HepG2 (cell line): Measurements from ENCODE around the gene ABAT. TPM values are rescaled to one million over a fixed set of nuclear protein-coding genes. Genes with fewer than 3 reads are reported as not detected.

Experiments
- BRCA1 ChIP-seq: sonication (generic); formaldehyde crosslinking; IDR thresholded peaks from 2 replicates; pipeline ENCODE4 v1.4.0; 2020; ENCODE audit warnings: missing genetic modification reagents
- FOXA1 ChIP-seq, 2 experiments: fragments of 450-650 bp in 1 of 2; sonication (generic) in 1 of 2; formaldehyde crosslinking in 1 of 2; IDR thresholded peaks; 2 replicates each; pipeline versions ENCODE4 v1.4.0 to v1.6.1; 2016 to 2020; ENCODE audit warnings: missing genetic modification reagents in 1 of 2
- GZF1 ChIP-seq: sonication (generic); formaldehyde crosslinking; IDR thresholded peaks from 2 replicates; pipeline ENCODE4 v1.5.1; 2020; ENCODE audit warnings: mild to moderate bottlenecking, missing genetic modification reagents
- MED13 ChIP-seq: sonication (generic); formaldehyde crosslinking; IDR thresholded peaks from 2 replicates; pipeline ENCODE4 v1.5.0; 2020; ENCODE audit warnings: missing genetic modification reagents
- MYC ChIP-seq: sonication (generic); formaldehyde crosslinking; IDR thresholded peaks from 2 replicates; pipeline ENCODE4 v1.9.0; 2021; ENCODE audit warnings: missing genetic modification reagents, borderline replicate concordance
- SALL1 ChIP-seq: sonication (generic); formaldehyde crosslinking; IDR thresholded peaks from 2 replicates; pipeline ENCODE4 v1.8.0; 2022; ENCODE audit warnings: mild to moderate bottlenecking, missing genetic modification reagents
- TBX3 ChIP-seq: fragments of 450-650 bp; IDR thresholded peaks from 2 replicates; pipeline ENCODE4 v1.6.1; 2017; ENCODE audit warnings: antibody characterized with exemption, mild to moderate bottlenecking, inconsistent platforms, borderline replicate concordance
- TEAD2 ChIP-seq: sonication (generic); formaldehyde crosslinking; IDR thresholded peaks from 2 replicates; pipeline ENCODE4 v1.9.0; 2021; ENCODE audit warnings: missing genetic modification reagents
- ZIK1 ChIP-seq: sonication (generic); formaldehyde crosslinking; IDR thresholded peaks from 2 replicates; pipeline ENCODE4 v1.5.0; 2020; ENCODE audit warnings: mild to moderate bottlenecking, low read depth, missing genetic modification reagents, borderline replicate concordance
- ZNF143 ChIP-seq: sonication (generic); formaldehyde crosslinking; IDR thresholded peaks from 2 replicates; pipeline ENCODE4 v1.4.0; 2020; ENCODE audit warnings: missing genetic modification reagents
- ZNF446 ChIP-seq: sonication (generic); formaldehyde crosslinking; IDR thresholded peaks from 2 replicates; pipeline ENCODE4 v1.5.0; 2020; ENCODE audit warnings: mild to moderate bottlenecking, missing genetic modification reagents
- ZNF513 ChIP-seq: sonication (generic); formaldehyde crosslinking; conservative IDR thresholded peaks from 2 replicates; pipeline ENCODE4 v1.5.0; 2020; ENCODE audit warnings: missing genetic modification reagents
- ZNF768 ChIP-seq: sonication (generic); formaldehyde crosslinking; IDR thresholded peaks from 2 replicates; pipeline ENCODE4 v1.4.0; 2020; ENCODE audit warnings: missing genetic modification reagents
- ZSCAN12 ChIP-seq: sonication (generic); formaldehyde crosslinking; IDR thresholded peaks from 2 replicates; pipeline ENCODE4 v1.9.0; 2021; ENCODE audit warnings: mild to moderate bottlenecking, missing genetic modification reagents
- polyA plus RNA-seq, 8 experiments: library from polyadenylated mRNA; depleted of rRNA in 3 of 8; stranded (reverse) in 7 of 8; unstranded in 1 of 8; fragments of >200 nt; fragmentation: Illumina TruSeq in 4 of 8; extraction: Trizol in 4 of 8; gene quantifications; 2 replicates each; pipeline versions ENCODE4 v1.2.1 to v1.2.3, GENCODE V29; 2011 to 2016; ENCODE audit warnings: low read depth in 4 of 8, missing spikeins in 1 of 8, mixed read lengths in 1 of 8; ENCODE audit not compliant: insufficient read depth in 1 of 8
- total RNA-seq, 5 experiments: library from RNA; depleted of rRNA; stranded (reverse); fragments of >200 nt; fragmentation: Illumina TruSeq; extraction: Trizol; gene quantifications; 2 replicates each; pipeline ENCODE4 v1.2.3, GENCODE V29; 2016; ENCODE audit warnings: low read depth in 1 of 5
- TF ChIP-seq, protein P1 (sequence below): sonication (generic); formaldehyde crosslinking; IDR thresholded peaks from 2 replicates; pipeline ENCODE4 v1.5.0; 2020; ENCODE audit warnings: mild to moderate bottlenecking, missing genetic modification reagents, borderline replicate concordance
- TF ChIP-seq, protein P2 (sequence below): sonication (generic); formaldehyde crosslinking; IDR thresholded peaks from 2 replicates; pipeline ENCODE4 v1.5.0; 2020; ENCODE audit warnings: mild to moderate bottlenecking, missing genetic modification reagents, moderate library complexity
- TF ChIP-seq, protein P3 (sequence below): sonication (generic); formaldehyde crosslinking; IDR thresholded peaks from 2 replicates; pipeline ENCODE4 v1.8.0; 2022; ENCODE audit warnings: mild to moderate bottlenecking, missing genetic modification reagents, moderate library complexity

ABAT gene
- total and polyA plus RNA-seq, 2 of the 13 experiments (the other 11 are each of a cell fraction or from before 2014, with no cell fraction given) = 47.6 to 97.3 TPM

DNA sequence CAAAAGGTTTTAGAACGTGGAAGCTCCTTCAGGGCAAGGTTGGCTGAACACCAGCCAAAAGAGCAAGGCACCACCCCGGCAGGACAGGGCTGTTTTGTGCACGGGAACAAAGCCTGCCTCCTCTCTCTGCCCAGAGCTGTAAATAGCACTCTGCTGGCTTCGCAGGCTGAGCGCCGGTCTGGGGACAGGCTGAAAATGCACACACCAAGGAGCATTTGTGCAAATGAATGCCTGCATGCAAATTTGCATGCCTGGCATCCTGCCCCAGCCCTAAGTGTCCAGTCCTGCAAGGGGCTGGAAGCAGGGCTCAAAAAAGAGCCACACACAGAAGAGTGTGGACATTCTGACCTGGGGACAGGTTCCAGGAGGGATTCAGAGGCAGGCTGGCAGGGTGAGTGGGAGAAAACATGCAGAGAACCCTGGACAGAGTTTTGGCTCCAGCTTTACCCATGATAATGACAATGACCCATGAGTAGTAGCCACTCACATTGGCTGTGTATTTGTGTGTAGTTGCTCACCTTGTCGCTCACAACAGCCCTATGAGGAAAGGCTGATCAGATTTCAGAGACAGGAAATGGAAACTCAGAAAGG, 11.7 kb downstream of the ABAT start (continued):
- TF ChIP-seq, protein P1, sequence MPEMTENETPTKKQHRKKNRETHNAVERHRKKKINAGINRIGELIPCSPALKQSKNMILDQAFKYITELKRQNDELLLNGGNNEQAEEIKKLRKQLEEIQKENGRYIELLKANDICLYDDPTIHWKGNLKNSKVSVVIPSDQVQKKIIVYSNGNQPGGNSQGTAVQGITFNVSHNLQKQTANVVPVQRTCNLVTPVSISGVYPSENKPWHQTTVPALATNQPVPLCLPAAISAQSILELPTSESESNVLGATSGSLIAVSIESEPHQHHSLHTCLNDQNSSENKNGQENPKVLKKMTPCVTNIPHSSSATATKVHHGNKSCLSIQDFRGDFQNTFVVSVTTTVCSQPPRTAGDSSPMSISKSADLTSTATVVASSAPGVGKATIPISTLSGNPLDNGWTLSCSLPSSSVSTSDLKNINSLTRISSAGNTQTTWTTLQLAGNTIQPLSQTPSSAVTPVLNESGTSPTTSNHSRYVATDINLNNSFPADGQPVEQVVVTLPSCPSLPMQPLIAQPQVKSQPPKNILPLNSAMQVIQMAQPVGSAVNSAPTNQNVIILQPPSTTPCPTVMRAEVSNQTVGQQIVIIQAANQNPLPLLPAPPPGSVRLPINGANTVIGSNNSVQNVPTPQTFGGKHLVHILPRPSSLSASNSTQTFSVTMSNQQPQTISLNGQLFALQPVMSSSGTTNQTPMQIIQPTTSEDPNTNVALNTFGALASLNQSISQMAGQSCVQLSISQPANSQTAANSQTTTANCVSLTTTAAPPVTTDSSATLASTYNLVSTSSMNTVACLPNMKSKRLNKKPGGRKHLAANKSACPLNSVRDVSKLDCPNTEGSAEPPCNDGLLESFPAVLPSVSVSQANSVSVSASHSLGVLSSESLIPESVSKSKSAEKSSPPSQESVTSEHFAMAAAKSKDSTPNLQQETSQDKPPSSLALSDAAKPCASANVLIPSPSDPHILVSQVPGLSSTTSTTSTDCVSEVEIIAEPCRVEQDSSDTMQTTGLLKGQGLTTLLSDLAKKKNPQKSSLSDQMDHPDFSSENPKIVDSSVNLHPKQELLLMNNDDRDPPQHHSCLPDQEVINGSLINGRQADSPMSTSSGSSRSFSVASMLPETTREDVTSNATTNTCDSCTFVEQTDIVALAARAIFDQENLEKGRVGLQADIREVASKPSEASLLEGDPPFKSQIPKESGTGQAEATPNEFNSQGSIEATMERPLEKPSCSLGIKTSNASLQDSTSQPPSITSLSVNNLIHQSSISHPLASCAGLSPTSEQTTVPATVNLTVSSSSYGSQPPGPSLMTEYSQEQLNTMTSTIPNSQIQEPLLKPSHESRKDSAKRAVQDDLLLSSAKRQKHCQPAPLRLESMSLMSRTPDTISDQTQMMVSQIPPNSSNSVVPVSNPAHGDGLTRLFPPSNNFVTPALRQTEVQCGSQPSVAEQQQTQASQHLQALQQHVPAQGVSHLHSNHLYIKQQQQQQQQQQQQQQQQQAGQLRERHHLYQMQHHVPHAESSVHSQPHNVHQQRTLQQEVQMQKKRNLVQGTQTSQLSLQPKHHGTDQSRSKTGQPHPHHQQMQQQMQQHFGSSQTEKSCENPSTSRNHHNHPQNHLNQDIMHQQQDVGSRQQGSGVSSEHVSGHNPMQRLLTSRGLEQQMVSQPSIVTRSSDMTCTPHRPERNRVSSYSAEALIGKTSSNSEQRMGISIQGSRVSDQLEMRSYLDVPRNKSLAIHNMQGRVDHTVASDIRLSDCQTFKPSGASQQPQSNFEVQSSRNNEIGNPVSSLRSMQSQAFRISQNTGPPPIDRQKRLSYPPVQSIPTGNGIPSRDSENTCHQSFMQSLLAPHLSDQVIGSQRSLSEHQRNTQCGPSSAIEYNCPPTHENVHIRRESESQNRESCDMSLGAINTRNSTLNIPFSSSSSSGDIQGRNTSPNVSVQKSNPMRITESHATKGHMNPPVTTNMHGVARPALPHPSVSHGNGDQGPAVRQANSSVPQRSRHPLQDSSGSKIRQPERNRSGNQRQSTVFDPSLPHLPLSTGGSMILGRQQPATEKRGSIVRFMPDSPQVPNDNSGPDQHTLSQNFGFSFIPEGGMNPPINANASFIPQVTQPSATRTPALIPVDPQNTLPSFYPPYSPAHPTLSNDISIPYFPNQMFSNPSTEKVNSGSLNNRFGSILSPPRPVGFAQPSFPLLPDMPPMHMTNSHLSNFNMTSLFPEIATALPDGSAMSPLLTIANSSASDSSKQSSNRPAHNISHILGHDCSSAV (CRISPR knock-in tag) = no peak
- no peak for TF ChIP-seq FOXA1 (IDR thresholded peaks at IDR 0.05)
- TF ChIP-seq FOXA1 (CRISPR knock-in tag; IDR thresholded peaks at IDR 0.05) = peak; percentile 35; the same call in 1 of the 2 replicates
- no peak for TF ChIP-seq GZF1
- TF ChIP-seq ZNF768 = peak; percentile 39; the same call in 1 of the 2 replicates
- TF ChIP-seq, protein P2, sequence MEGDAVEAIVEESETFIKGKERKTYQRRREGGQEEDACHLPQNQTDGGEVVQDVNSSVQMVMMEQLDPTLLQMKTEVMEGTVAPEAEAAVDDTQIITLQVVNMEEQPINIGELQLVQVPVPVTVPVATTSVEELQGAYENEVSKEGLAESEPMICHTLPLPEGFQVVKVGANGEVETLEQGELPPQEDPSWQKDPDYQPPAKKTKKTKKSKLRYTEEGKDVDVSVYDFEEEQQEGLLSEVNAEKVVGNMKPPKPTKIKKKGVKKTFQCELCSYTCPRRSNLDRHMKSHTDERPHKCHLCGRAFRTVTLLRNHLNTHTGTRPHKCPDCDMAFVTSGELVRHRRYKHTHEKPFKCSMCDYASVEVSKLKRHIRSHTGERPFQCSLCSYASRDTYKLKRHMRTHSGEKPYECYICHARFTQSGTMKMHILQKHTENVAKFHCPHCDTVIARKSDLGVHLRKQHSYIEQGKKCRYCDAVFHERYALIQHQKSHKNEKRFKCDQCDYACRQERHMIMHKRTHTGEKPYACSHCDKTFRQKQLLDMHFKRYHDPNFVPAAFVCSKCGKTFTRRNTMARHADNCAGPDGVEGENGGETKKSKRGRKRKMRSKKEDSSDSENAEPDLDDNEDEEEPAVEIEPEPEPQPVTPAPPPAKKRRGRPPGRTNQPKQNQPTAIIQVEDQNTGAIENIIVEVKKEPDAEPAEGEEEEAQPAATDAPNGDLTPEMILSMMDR (CRISPR knock-in tag) = no peak
- 0 out of 2 replicates have a peak, but pooled peaks have one; percentile 20 for TF ChIP-seq MED13 (CRISPR knock-in tag)
- no peak for TF ChIP-seq TEAD2
- TF ChIP-seq ZSCAN12 (CRISPR knock-in tag) = no peak
- no peak for TF ChIP-seq ZNF446 (CRISPR knock-in tag)
- TF ChIP-seq ZNF143 = 0 out of 2 replicates have a peak, but pooled peaks have one; percentile 25
- 0 out of 2 replicates have a peak, but pooled peaks have one; percentile 41 for TF ChIP-seq BRCA1 (CRISPR knock-in tag)
- TF ChIP-seq SALL1 (CRISPR knock-in tag) = no peak; the same call in 1 of the 2 replicates
- TF ChIP-seq MYC = 0 out of 2 replicates have a peak, but pooled peaks have one; percentile 35
- no peak for TF ChIP-seq TBX3
- TF ChIP-seq, protein P3, sequence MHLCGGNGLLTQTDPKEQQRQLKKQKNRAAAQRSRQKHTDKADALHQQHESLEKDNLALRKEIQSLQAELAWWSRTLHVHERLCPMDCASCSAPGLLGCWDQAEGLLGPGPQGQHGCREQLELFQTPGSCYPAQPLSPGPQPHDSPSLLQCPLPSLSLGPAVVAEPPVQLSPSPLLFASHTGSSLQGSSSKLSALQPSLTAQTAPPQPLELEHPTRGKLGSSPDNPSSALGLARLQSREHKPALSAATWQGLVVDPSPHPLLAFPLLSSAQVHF (CRISPR knock-in tag) = no peak
- 0 out of 2 replicates have a peak, but pooled peaks have one; percentile 35 for TF ChIP-seq ZIK1 (CRISPR knock-in tag)
- peak; percentile 19; the same call in 1 of the 2 replicates for TF ChIP-seq ZNF513 (CRISPR knock-in tag)
